Peyer's patch (tissue), 4 donors: ENCODE data around the gene PLCL2.

ENCODE experiments used
- CTCF ChIP-seq, 6 experiments: fragments of 450-650 bp in 4 of 6; fragments of 200-600 bp in 2 of 6; sonication (generic) in 1 of 6; IDR thresholded peaks; one replicate each; pipeline ENCODE4 v1.5.1; 2017 to 2019; ENCODE audit warnings: antibody characterized with exemption in 6 of 6, mild to moderate bottlenecking in 3 of 6, moderate library complexity in 1 of 6
- POLR2A ChIP-seq, 2 donors: fragments of 450-650 bp; IDR thresholded peaks; one replicate each; pipeline ENCODE4 v1.5.1; 2017; ENCODE audit warnings: antibody characterized with exemption in 2 of 2, mild to moderate bottlenecking in 2 of 2, moderate library complexity in 2 of 2

- TF ChIP-seq CTCF (IDR thresholded peaks at IDR 0.05) (no peak), POLR2A (IDR thresholded peaks at IDR 0.05) (no peak)
Measured at GRCh38 chr3:17110660-17111396, 226.1 kb downstream of the PLCL2 start.
